Stimulated activated CD4-positive, alpha-beta T cell treated with anti-CD3 and anti-CD28 coated beads, Interleukin-15, amount 100 ng/mL, for 1 hour (primary cell): ENCODE data around the gene PLCL1.

ENCODE experiments used
- DNase-seq, 2 donors: peaks; one replicate each; pipeline ENCODE4 v3.0.0-alpha.2; 2020; ENCODE audit warnings: low read depth in 1 of 2, low spot score in 1 of 2

PLCL1 gene

GRCh38 chr2:198102120-198102519 is 297.7 kb downstream of the PLCL1 start:
- DNase-seq = no peak

DNA sequence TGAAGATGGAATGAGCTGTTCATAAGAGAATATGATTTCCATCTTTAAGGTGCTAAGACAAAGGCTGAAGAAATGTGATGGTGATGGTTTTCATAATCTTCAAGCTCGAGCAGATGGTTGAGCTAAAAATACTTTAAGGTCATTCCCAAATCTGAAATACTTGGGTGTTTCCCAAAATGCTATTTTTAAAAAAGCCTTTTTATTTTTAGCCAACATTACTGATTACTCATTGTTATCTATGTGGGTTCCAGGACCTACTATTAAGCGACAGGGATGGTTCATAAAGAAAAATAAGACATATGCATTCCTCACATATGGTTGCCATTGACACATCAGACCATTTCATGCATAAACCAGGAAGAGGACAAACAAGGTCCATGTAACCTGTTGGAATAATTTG is 298.5 kb downstream of the PLCL1 start:
- no peak for DNase-seq

DNA sequence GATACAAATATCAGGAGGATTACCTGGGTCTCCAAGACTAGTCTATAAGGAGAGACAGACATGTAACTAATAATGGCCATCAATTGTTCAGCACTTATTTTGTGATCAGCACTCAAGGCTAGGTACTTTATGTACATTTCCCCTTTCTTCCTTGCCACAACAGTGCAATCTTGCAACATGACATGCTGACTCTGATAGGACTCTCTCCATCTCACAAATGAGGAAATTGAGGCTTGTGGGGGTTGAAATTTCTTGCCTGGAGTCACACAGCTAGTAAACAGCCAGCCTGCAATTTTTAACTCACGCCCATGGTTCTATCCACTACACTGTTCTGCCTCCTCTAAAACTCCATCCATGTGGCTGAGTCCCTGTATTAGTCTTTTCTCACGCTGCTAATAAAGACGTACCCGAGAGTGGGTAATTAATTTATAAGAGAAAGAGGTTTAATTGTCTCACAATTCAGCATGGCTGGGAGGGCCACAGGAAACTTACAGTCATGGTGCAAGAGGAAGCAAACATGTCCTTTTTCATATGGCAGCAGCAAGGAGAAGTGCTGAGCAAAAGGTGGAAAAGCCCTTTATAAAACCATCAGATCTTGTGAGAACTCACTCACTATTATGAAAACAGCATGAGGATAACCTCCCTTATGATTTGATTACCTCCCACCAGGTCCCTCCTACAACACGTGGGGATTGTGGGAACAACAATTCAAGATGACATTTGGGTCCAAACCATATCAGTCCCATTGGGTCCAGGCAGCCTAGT is 302.4 kb downstream of the PLCL1 start:
- no peak for DNase-seq

GRCh38 chr2:198113316-198113715 is 308.9 kb downstream of the PLCL1 start:
- DNase-seq = no peak

- no peak for DNase-seq
Observed at GRCh38 chr2:198114064-198114463, 309.7 kb downstream of the PLCL1 start.

- DNase-seq = no peak
Observed at GRCh38 chr2:198115201-198115600, 310.8 kb downstream of the PLCL1 start.

DNA sequence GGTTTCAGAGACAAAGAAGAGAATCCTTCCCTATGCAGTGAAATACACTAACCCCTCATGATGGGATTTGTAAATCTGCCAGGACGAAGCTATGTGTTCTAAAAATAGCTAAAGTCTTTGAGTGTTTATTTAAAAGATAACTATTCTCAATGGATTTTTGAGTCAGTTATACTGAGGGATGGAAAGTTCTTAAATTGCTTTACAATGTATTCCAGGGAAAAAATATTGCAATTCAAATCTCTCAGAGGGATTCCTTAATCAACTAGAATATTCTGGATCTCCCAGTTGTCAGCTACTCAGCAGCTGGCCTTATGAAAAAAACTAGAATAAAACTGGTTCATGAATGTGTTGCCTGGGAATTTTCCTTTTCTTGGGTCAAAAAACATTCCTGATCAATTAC is 312.4 kb downstream of the PLCL1 start:
- DNase-seq = no peak

GRCh38 chr2:198117406-198118041 is 313.1 kb downstream of the PLCL1 start:
- DNase-seq = no peak

- DNase-seq = peak; percentile 10 to 26
Observed at GRCh38 chr2:198127627-198128026, 323.2 kb downstream of the PLCL1 start.

DNA sequence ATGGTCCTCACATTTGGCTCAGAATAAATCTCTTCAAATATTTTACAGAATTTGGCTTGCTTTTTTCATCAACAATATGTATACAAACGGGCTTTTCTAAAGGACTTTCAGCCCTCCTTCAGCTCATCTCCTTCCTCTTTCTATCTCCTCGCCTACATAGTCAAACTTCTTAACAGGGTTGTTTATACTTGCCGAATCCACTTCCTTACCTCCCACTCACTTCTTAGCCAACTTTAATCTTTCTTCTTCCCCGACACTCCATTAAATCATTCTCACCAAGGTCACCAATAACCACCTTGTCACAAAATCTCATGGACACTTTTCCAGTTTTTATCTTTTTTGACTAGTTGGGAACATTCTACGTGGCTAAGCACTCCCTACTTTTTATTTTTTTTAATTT is 325.2 kb downstream of the PLCL1 start:
- no peak for DNase-seq

GRCh38 chr2:198134293-198134955 is 330.0 kb downstream of the PLCL1 start:
- no peak for DNase-seq

- DNase-seq = no peak
Observed at GRCh38 chr2:198135481-198135934, 331.1 kb downstream of the PLCL1 start.

GRCh38 chr2:198136142-198136541 is 331.7 kb downstream of the PLCL1 start:
- DNase-seq = no peak

DNA sequence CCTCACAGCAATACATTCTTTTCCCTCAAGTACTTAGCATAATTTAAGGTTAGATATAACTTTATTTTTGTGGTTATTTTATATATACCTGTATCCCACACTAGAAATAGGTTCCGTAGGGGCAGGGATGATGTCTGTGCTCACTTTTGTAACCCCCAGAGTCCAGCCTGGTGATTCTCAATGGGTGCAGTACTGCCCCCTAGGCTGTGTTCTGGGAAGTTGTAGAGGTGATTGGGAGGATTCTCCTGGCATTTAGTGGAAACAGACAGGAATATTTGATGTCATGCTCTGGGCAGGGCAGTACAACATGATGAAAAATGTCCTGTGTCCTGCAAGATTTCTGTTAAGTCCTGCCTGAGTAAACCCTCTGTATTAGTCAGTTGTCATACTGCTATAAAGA is 333.3 kb downstream of the PLCL1 start:
- no peak for DNase-seq

GRCh38 chr2:198141726-198142125 is 337.3 kb downstream of the PLCL1 start:
- DNase-seq = no peak

DNA sequence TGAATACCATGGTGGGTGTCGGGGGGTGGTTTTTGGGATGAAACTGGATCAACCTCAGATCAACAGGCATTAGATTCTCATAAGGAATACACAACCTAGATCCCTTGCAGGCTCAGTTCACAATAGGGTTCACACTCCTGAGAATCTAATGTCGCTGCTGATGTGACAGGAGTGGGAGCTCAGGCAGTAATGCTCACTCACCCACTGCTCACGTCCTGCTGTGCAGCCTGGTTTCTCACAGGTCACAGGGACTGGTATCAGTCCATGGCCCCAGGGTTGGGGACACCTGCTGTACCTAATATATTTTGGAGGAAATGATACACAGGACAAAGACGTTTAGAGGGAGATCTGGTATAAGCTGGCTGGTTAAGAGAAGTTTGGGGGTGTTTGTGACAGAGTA is 338.8 kb downstream of the PLCL1 start:
- DNase-seq = no peak

GRCh38 chr2:198143793-198144192 is 339.4 kb downstream of the PLCL1 start:
- no peak for DNase-seq

DNA sequence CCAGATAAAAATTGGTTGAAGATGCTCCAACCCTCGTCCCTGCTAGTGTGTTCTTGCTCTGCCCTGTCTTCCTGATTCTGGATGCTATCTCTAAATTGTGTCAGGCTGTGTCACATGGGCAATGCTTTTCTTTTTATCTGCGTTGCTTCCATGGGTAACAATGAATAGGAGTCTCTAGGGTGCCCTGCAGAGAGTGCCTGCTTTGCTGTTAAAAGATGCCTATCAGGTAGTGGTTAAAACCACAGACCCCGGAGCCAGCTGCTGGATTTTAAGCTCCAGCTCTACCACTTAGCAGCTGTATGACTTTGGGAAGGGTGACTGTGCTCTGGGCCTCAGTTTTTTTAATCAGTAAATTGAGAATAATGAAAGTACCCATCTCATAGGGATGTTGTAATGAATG is 340.3 kb downstream of the PLCL1 start:
- no peak for DNase-seq

DNA sequence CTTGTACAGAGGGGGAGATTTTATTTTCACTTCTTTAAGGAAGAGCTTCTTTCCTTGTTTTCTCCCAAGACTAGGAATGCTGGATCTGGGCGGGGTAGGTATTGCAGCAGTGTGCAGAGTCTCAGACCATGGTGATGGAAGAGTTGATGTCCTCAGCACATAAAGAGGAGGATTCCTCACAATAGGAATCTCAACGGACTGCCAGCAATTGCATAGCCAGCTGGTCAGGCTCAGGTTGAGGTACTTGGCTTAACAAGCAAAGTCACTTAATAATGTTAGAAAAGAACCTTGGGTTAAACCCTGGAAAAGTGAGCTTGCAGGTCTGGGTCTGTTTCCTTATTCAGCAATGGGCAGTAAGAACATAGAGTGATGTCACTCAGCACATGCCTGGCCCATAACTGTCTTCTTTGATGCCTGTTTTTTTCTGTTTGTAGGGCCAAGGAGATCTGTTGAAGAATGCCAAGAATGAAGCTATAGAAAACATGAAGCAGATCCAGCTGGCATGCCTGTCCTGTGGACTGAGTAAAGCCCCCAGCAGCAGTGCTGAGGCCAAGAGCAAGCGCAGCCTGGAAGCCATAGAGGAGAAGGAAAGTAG is 342.1 kb downstream of the PLCL1 start:
- no peak for DNase-seq

- no peak for DNase-seq
Observed at GRCh38 chr2:198157314-198157713, 352.9 kb downstream of the PLCL1 start.

- no peak for DNase-seq
Observed at GRCh38 chr2:198161151-198161550, 356.8 kb downstream of the PLCL1 start.

DNA sequence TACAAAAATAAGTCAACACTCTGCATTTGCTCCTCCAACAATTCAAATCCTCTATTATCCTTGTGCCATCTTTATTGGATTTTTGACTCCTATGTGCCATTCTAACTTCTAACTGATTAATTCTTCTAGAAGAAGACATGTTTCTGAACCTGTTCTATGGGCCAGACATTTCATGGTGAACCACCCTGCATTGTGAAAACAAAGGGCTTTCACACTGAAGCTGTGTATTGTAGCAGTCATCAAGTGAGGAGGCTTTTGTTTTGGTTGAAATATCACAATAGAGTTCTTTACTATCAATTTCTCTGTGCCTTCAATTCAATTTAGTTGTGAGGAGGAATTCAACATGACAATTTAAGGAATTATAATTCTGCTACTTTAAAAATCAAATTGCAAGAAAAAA is 357.9 kb downstream of the PLCL1 start:
- no peak for DNase-seq
